Testis (tissue), 2 donors: Measurements from ENCODE around the gene P3H2.

Experiments used
- CTCF ChIP-seq, 3 experiments: fragments of 450-650 bp in 2 of 3; fragments of 200-600 bp in 1 of 3; sonication (generic) in 1 of 3; IDR thresholded peaks; one replicate each; pipeline ENCODE4 v1.5.1; 2016 to 2019; ENCODE audit warnings: antibody characterized with exemption in 3 of 3, mild to moderate bottlenecking in 2 of 3, moderate library complexity in 1 of 3
- POLR2A ChIP-seq: fragments of 450-650 bp; IDR thresholded peaks from one replicate; pipeline ENCODE4 v1.6.1; 2017; ENCODE audit warnings: antibody characterized with exemption, mild to moderate bottlenecking, moderate library complexity

DNA sequence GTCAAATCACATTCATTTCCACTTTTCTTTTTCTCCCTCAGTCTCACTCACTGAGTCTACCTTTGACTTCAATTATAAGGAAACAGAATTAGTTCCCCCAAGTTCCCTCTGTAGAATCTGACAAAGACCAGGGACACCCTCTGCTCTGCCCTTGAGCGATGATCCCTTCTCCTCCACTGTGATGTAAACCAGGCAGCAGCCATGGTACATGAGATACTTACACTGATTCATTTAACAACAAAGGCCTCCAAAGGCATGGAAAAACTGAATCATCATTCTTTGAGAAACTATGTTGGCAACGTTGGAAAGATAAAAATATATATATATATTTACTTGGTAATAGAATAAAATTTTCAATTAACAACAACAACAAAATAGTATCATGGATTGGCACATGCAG lies 84.1 kb downstream of the P3H2 start:
- no peak for TF ChIP-seq CTCF (IDR thresholded peaks at IDR 0.05)
- TF ChIP-seq POLR2A: no peak
